Common myeloid progenitor, CD34-positive (primary cell): ENCODE results near the gene DDIAS.
A peak's percentile ranks its signal among the peaks of the same experiment; 100 is the strongest.

Source experiments
- CTCF ChIA-PET: fragments of 350-600 bp; sonication (Branson Sonifier 250); formaldehyde crosslinking; loops from one replicate; lab custom pipeline; 2021; ENCODE audit warnings: antibody characterized with exemption; lab: Charles Lee
- POLR2A ChIA-PET: fragments of 350-600 bp; sonication (Branson Sonifier 250); formaldehyde crosslinking; loops from one replicate; lab custom pipeline; 2021; ENCODE audit warnings: antibody characterized with exemption; lab: Charles Lee
- DNase-seq, 3 donors: peaks; one replicate each; pipeline versions ENCODE4 v3.0.0 to v3.0.0-alpha.2; 2013
- H3K27ac ChIP-seq, 2 experiments: 1 replicate in 1 of 2; 2 replicates in 1 of 2; pipeline ENCODE4 v1.7.0; 2013; ENCODE audit warnings: inconsistent platforms in 2 of 2, low read length in 2 of 2, mild to moderate bottlenecking in 2 of 2, low read depth in 1 of 2, moderate library complexity in 1 of 2; ENCODE audit not compliant: severe bottlenecking in 2 of 2, insufficient read depth in 1 of 2, poor library complexity in 1 of 2
- H3K27me3 ChIP-seq, 5 experiments: replicated peaks in 2 of 5; 1 replicate in 3 of 5; 2 replicates in 2 of 5; pipeline versions ENCODE4 v1.6.1 to v1.7.0; 2013; ENCODE audit warnings: low read length in 4 of 5, mild to moderate bottlenecking in 2 of 5, moderate library complexity in 2 of 5, inconsistent platforms in 1 of 5; ENCODE audit not compliant: insufficient read depth in 5 of 5, control insufficient read depth in 4 of 5
- H3K36me3 ChIP-seq, 4 experiments: 1 replicate in 2 of 4; 2 replicates in 2 of 4; pipeline versions ENCODE4 v1.6.1 to v1.7.0; 2013; ENCODE audit warnings: low read length in 3 of 4, control low read depth in 1 of 4, mild to moderate bottlenecking in 1 of 4; ENCODE audit not compliant: control insufficient read depth in 4 of 4, insufficient read depth in 4 of 4
- H3K4me1 ChIP-seq, 4 experiments: 1 replicate in 3 of 4; 2 replicates in 1 of 4; pipeline versions ENCODE4 v1.6.1 to v1.7.1; 2013; ENCODE audit warnings: low read length in 3 of 4, mild to moderate bottlenecking in 3 of 4, control low read depth in 1 of 4, inconsistent platforms in 1 of 4, moderate library complexity in 1 of 4; ENCODE audit not compliant: control insufficient read depth in 4 of 4, insufficient read depth in 4 of 4; ENCODE audit errors: control extremely low read depth in 1 of 4
- H3K4me3 ChIP-seq, 7 experiments: 1 replicate in 4 of 7; 2 replicates in 3 of 7; pipeline versions ENCODE4 v1.5.1 to v1.7.0; 2013; ENCODE audit warnings: mild to moderate bottlenecking in 7 of 7, low read length in 6 of 7, moderate library complexity in 6 of 7, inconsistent platforms in 2 of 7, low read depth in 2 of 7, control low read depth in 1 of 7; ENCODE audit not compliant: insufficient read depth in 4 of 7, control insufficient read depth in 1 of 7; ENCODE audit errors: extremely low read depth in 1 of 7
- H3K9me3 ChIP-seq, 5 experiments: 1 replicate in 4 of 5; 2 replicates in 1 of 5; pipeline versions ENCODE4 v1.6.1 to v1.7.1; 2013; ENCODE audit warnings: low read length in 4 of 5, mild to moderate bottlenecking in 2 of 5, inconsistent platforms in 1 of 5, low read depth in 1 of 5, moderate library complexity in 1 of 5; ENCODE audit not compliant: control insufficient read depth in 4 of 5, insufficient read depth in 2 of 5; ENCODE audit errors: control extremely low read depth in 1 of 5
- WGBS: methylation state at CpG from one replicate; pipeline ENCODE4 v1.1.5; 2013; ENCODE audit not compliant: insufficient coverage; 5-methylcytosine and 5-hydroxymethylcytosine counted together

The DDIAS gene

DNA sequence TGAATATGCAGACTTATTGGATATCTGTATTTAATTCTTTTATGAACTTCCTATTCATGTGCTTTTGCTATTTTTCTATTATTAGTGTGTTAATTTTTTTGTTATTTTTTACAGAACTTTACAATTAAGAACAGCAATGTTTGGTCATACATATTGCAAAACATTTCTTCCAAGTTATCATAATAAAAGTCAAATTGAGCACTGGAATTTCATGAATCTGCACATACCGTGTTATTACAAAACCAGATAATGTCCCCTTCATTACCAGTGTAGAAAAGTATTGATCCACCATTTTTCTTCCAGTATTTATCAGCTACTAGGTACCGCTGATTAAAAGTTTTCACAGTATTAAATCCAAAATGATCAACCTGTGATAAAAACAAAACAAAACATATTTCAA lies 41.8 kb upstream of the DDIAS start:
- POLR2A ChIA-PET, result no interaction called here
- CTCF ChIA-PET, result interaction anchor here (0.9 to 2.8 kb wide), 7 partner anchors 8 to 149 kb away, joined by 4 to 11 read pairs (median 6); no protein-coding TSS in a partner anchor
- WGBS, result 89% methylated on average over 1 of the region's 2 CpGs

DNA sequence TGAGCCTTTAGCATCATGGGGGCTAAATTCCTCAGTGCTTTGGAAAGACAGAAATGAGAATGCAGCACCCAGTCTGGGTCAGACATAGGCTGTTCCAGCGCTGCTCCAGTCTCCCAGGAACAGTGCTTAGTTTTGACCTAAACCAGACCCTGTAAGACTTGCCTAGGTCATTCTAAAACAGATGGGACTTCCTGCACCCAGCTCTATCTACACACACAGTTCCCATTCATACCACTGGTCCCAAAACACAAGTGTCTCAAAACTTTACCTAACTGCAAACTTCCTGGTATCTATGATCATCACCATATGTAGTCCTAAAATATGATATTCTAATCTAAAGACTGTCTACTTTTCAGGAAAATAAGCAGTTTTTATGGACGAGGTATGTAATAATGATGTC lies 39.2 kb upstream of the DDIAS start:
- ChIA-PET CTCF (interaction anchor here (0.7 to 1.9 kb wide), 8 partner anchors 15 to 388 kb away, joined by 3 to 41 read pairs (median 3); no protein-coding TSS in a partner anchor), POLR2A (no interaction called here)
- H3K27ac ChIP-seq, result no peak overlapping the region
- H3K27me3 ChIP-seq, result no peaks in the 10 kb centered on the region
- H3K4me3 ChIP-seq, result no peak overlapping the region
- H3K36me3 ChIP-seq, result no peaks in the 10 kb centered on the region
- 100% methylated on average over 1 of the region's 2 CpGs for WGBS
- no peaks in the 10 kb centered on the region for H3K9me3 ChIP-seq
- peaks cover 0 to 5% (median 0%) of the 10 kb centered on the region in 4 experiments for H3K4me1 ChIP-seq
- no peak for DNase-seq

More for the DNA sequence above, 41.8 kb upstream of the DDIAS start:
- H3K4me1 ChIP-seq, result peaks cover 0 to 5% (median 0%) of the 10 kb centered on the region in 4 experiments
- no peaks in the 10 kb centered on the region for H3K27me3 ChIP-seq
- DNase-seq, result no peak
- no peak overlapping the region for H3K4me3 ChIP-seq
- H3K9me3 ChIP-seq, result no peaks in the 10 kb centered on the region
- H3K36me3 ChIP-seq, result no peaks in the 10 kb centered on the region
- no peak overlapping the region for H3K27ac ChIP-seq

GRCh38 chr11:82863209-82863608 lies 38.3 kb upstream of the DDIAS start:
- CTCF ChIA-PET, result interaction anchor here (0.7 to 1.9 kb wide), 8 partner anchors 15 to 183 kb away, joined by 3 to 41 read pairs (median 3); no protein-coding TSS in a partner anchor
- WGBS, result 100% methylated on average over 1 of the region's 2 CpGs
- no peak for DNase-seq
- Histone ChIP-seq H3K4me1 (peaks cover 0 to 5% (median 1%) of the 10 kb centered on the region in 4 experiments), H3K4me3 (no peak overlapping the region), H3K27me3 (no peaks in the 10 kb centered on the region), H3K36me3 (no peaks in the 10 kb centered on the region), H3K27ac (no peak overlapping the region), H3K9me3 (no peaks in the 10 kb centered on the region)
- POLR2A ChIA-PET, result interaction anchor here (0.6 kb wide), 1 partner anchor 160 kb away, joined by 3 read pairs; no protein-coding TSS in a partner anchor

DNA sequence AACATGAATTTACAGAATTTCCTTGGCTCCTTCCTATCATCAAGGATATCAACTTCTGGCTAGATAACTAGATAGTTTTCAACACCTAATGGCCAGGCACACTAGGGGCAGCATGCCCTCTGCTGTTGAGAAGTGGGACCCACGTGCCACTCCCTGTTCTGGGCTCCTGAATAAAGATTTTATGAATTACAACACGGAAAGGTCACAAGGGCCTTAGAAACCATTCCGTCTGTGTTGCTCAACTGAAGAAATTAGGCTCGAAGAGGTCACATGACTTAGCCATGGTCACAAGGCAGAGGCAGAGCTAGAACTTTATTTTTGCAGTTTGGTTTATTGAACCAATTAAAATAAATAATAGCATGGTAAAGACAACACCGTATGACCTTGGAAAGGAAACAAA lies 37.3 kb upstream of the DDIAS start:
- WGBS, result 20% methylated on average over 3 of the region's 5 CpGs
- peak; percentile 55 to 72 (median 70) for DNase-seq

GRCh38 chr11:82865841-82866240 lies 35.7 kb upstream of the DDIAS start:
- Histone ChIP-seq H3K9me3 (no peaks in the 10 kb centered on the region), H3K27me3 (no peaks in the 10 kb centered on the region), H3K4me1 (peaks cover 0 to 5% (median 1%) of the 10 kb centered on the region in 4 experiments), H3K4me3 (no peak overlapping the region), H3K27ac (no peak overlapping the region), H3K36me3 (no peaks in the 10 kb centered on the region)
- no peak for DNase-seq
- ChIA-PET CTCF (interaction anchor here (0.6 to 7.0 kb wide), 9 partner anchors 13 to 802 kb away, joined by 3 to 56 read pairs (median 7); partner anchors contain the start of genes DDIAS and PRCP), POLR2A (no interaction called here)
- 100% methylated on average over 2 of the region's 2 CpGs for WGBS

More for the DNA sequence above, 37.3 kb upstream of the DDIAS start:
- Histone ChIP-seq H3K27ac (no peak overlapping the region), H3K4me1 (peaks cover 0 to 5% (median 1%) of the 10 kb centered on the region in 4 experiments), H3K9me3 (no peaks in the 10 kb centered on the region), H3K36me3 (no peaks in the 10 kb centered on the region), H3K4me3 (no peak overlapping the region), H3K27me3 (no peaks in the 10 kb centered on the region)
- ChIA-PET CTCF (interaction anchor here (1.1 to 7.0 kb wide), 7 partner anchors 12 to 153 kb away, joined by 3 to 56 read pairs (median 4); partner anchors contain the start of genes DDIAS and PRCP), POLR2A (no interaction called here)

GRCh38 chr11:82867495-82868082 lies 33.9 kb upstream of the DDIAS start:
- ChIA-PET POLR2A (interaction anchor here (0.6 to 0.8 kb wide), 4 partner anchors 33 to 166 kb away, joined by 3 to 4 read pairs (median 3); partner anchors contain the start of genes DDIAS and PRCP), CTCF (interaction anchor here (0.6 to 7.0 kb wide), 53 partner anchors 9 to 952 kb away, joined by 3 to 56 read pairs (median 4); partner anchors contain the start of genes DDIAS, FAM181B and PRCP)
- H3K4me1 ChIP-seq, result peaks cover 0 to 5% (median 1%) of the 10 kb centered on the region in 4 experiments
- DNase-seq, result peak; percentile 85 to 91 (median 88)
- H3K27ac ChIP-seq, result no peak overlapping the region
- no peaks in the 10 kb centered on the region for H3K27me3 ChIP-seq
- WGBS, result 11% methylated on average over 7 of the region's 10 CpGs
- H3K9me3 ChIP-seq, result no peaks in the 10 kb centered on the region
- H3K36me3 ChIP-seq, result no peaks in the 10 kb centered on the region
- H3K4me3 ChIP-seq, result peak overlapping the region in 3 of 7 experiments; percentile 32 to 63 (median 62)

DNA sequence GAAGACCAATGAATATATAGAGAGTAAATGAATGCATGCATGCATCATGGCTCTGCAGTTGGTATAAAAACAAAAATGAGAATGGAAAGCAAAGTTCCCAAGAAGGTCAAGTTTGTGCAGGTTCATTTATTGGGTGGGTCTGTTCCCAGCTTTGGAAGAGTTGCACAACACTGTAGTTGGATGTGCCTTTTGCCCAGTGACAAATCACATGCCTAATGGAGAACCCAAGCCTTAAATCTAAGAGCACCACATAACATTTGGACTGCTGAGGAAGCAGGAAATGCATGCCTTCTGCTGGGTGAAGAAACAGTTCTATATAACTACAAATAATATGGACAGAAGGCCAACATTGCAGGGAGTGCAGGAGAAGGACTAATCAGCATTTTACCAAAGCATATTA lies 31.9 kb upstream of the DDIAS start:
- no peak overlapping the region for H3K27ac ChIP-seq
- H3K27me3 ChIP-seq, result no peaks in the 10 kb centered on the region
- DNase-seq, result no peak
- no peaks in the 10 kb centered on the region for H3K36me3 ChIP-seq
- CTCF ChIA-PET, result interaction anchor here (0.8 to 7.0 kb wide), 4 partner anchors 18 to 421 kb away, joined by 3 to 43 read pairs (median 3); partner anchors contain the start of genes DDIAS and PRCP
- POLR2A ChIA-PET, result no interaction called here
- H3K9me3 ChIP-seq, result no peaks in the 10 kb centered on the region
- no peak overlapping the region for H3K4me3 ChIP-seq
- peaks cover 0 to 3% (median 0%) of the 10 kb centered on the region in 4 experiments for H3K4me1 ChIP-seq
